IMR-90 (cell line): ENCODE measurements around the gene PSRC1. TPM values are rescaled to one million over a fixed set of nuclear protein-coding genes. Genes with fewer than 3 reads are reported as not detected.

Experiments used
- ATAC-seq: fragments of 200-7000 bp; cut with Tn5 transposase; 2 replicates; pipeline ENCODE4 v1.9.1; 2020; ENCODE audit warnings: low read depth, mild to moderate bottlenecking, moderate library complexity
- BruUV-seq: library from RNA; stranded (reverse); fragments of 400-500 nt; replicated peaks from 2 replicates; lab custom pipeline; 2021; lab: Mats Ljungman, UMichigan
- CTCF ChIA-PET: fragments of 300-600 bp; formaldehyde crosslinking; extraction: SDS; loops from one replicate; lab custom pipeline; 2021; ENCODE audit warnings: antibody characterized with exemption; lab: Yijun Ruan, JAX
- POLR2A ChIA-PET: fragments of 300-600 bp; sonication (Branson Sonifier 250); formaldehyde crosslinking; loops from one replicate; lab custom pipeline; 2022; ENCODE audit warnings: antibody characterized with exemption; ENCODE audit not compliant: unreplicated experiment; lab: Charles Lee
- DNase-seq: peaks from one replicate; pipeline ENCODE4 v3.0.0; 2013
- H2AFZ ChIP-seq: replicated peaks from 2 replicates; pipeline ENCODE3; 2013; ENCODE audit warnings: low read length, mild to moderate bottlenecking; ENCODE audit not compliant: poor library complexity
- H2AK5ac ChIP-seq: 2 replicates; pipeline ENCODE4 v1.6.1; 2013; ENCODE audit warnings: low read depth, low read length, inconsistent platforms
- H2AK9ac ChIP-seq: replicated peaks from 2 replicates; pipeline ENCODE3; 2013; ENCODE audit warnings: mild to moderate bottlenecking, low read depth, low read length, moderate library complexity; ENCODE audit not compliant: poor library complexity
- H2BK120ac ChIP-seq: 2 replicates; pipeline ENCODE4 v1.6.1; 2013; ENCODE audit warnings: low read depth, low read length, inconsistent platforms
- H2BK15ac ChIP-seq: 3 replicates; pipeline ENCODE4 v1.6.1; 2013; ENCODE audit warnings: low read depth, low read length, inconsistent platforms
- H2BK20ac ChIP-seq: 2 replicates; pipeline ENCODE4 v1.6.1; 2013; ENCODE audit warnings: low read depth, mild to moderate bottlenecking, inconsistent platforms, low read length, moderate library complexity
- H2BK5ac ChIP-seq: 2 replicates; pipeline ENCODE4 v1.6.1; 2013; ENCODE audit warnings: mild to moderate bottlenecking, low read depth, low read length, inconsistent platforms; ENCODE audit not compliant: poor library complexity, severe bottlenecking
- H3K14ac ChIP-seq: replicated peaks from 2 replicates; pipeline ENCODE4 v1.6.1; 2013; ENCODE audit warnings: low read depth, low read length, inconsistent platforms
- H3K18ac ChIP-seq: 2 replicates; pipeline ENCODE4 v1.6.1; 2013; ENCODE audit warnings: low read depth, low read length, control low read depth
- H3K23ac ChIP-seq: 2 replicates; pipeline ENCODE4 v1.6.1; 2013; ENCODE audit warnings: low read depth, low read length, inconsistent platforms
- H3K27ac ChIP-seq: 2 replicates; pipeline ENCODE4 v1.5.1; 2013; ENCODE audit warnings: mild to moderate bottlenecking, control low read depth, low read length; ENCODE audit not compliant: insufficient read depth
- H3K27me3 ChIP-seq: 2 replicates; pipeline ENCODE4 v1.6.1; 2013; ENCODE audit warnings: low read length; ENCODE audit not compliant: control insufficient read depth, insufficient read depth
- H3K36me3 ChIP-seq: 2 replicates; pipeline ENCODE4 v1.6.1; 2013; ENCODE audit warnings: low read length, mixed read lengths; ENCODE audit not compliant: control insufficient read depth, insufficient read depth
- H3K4ac ChIP-seq: 2 replicates; pipeline ENCODE4 v1.6.1; 2013; ENCODE audit warnings: low read depth, low read length, inconsistent platforms
- H3K4me1 ChIP-seq: 2 replicates; pipeline ENCODE4 v1.6.1; 2013; ENCODE audit warnings: low read length, mixed read lengths; ENCODE audit not compliant: control insufficient read depth, insufficient read depth
- H3K4me2 ChIP-seq: 2 replicates; pipeline ENCODE4 v1.6.1; 2013; ENCODE audit warnings: low read depth, mild to moderate bottlenecking, control low read depth, low read length, moderate library complexity
- H3K4me3 ChIP-seq: 2 replicates; pipeline ENCODE4 v1.5.1; 2013; ENCODE audit warnings: low read depth, mild to moderate bottlenecking, control low read depth, low read length, moderate library complexity; ENCODE audit not compliant: insufficient read depth
- H3K56ac ChIP-seq: 2 replicates; pipeline ENCODE4 v1.6.1; 2013; ENCODE audit warnings: low read length, inconsistent platforms; ENCODE audit not compliant: insufficient read depth; ENCODE audit errors: extremely low read depth
- H3K79me1 ChIP-seq, 2 experiments: 2 replicates each; pipeline ENCODE4 v1.6.1; 2013; ENCODE audit warnings: low read length in 2 of 2, inconsistent platforms in 1 of 2, low read depth in 1 of 2
- H3K9ac ChIP-seq: 2 replicates; pipeline ENCODE4 v1.6.1; 2013; ENCODE audit warnings: low read depth, low read length, control low read depth
- H3K9me1 ChIP-seq: 2 replicates; pipeline ENCODE4 v1.6.1; 2013; ENCODE audit warnings: low read length, inconsistent platforms; ENCODE audit not compliant: insufficient read depth
- H3K9me3 ChIP-seq: 2 replicates; pipeline ENCODE4 v1.6.1; 2013; ENCODE audit warnings: low read length; ENCODE audit not compliant: control insufficient read depth, insufficient read depth
- H4K20me1 ChIP-seq: 2 replicates; pipeline ENCODE4 v1.6.1; 2013; ENCODE audit warnings: low read length, inconsistent platforms; ENCODE audit not compliant: insufficient read depth
- H4K5ac ChIP-seq: 2 replicates; pipeline ENCODE4 v1.6.1; 2013; ENCODE audit warnings: mild to moderate bottlenecking, low read depth, low read length, control low read depth
- H4K8ac ChIP-seq, 2 experiments: 2 replicates each; pipeline ENCODE4 v1.6.1; 2013; ENCODE audit warnings: low read depth in 2 of 2, low read length in 2 of 2, control low read depth in 1 of 2, inconsistent platforms in 1 of 2
- H4K91ac ChIP-seq: 2 replicates; pipeline ENCODE4 v1.6.1; 2013; ENCODE audit warnings: low read depth, low read length, inconsistent platforms; ENCODE audit not compliant: insufficient read depth
- BHLHE40 ChIP-seq: fragments of 150-350 bp; IDR thresholded peaks from 2 replicates; pipeline ENCODE4 v1.6.1; 2016; ENCODE audit warnings: mild to moderate bottlenecking, low read depth, low read length
- CEBPB ChIP-seq: IDR thresholded peaks from 2 replicates; pipeline ENCODE4 v1.6.1; 2012; ENCODE audit warnings: low read depth, low read length, improper control_type of control experiment
- CHD1 ChIP-seq: IDR thresholded peaks from 2 replicates; pipeline ENCODE4 v1.6.1; 2012; ENCODE audit warnings: low read depth, low read length, improper control_type of control experiment
- CTCF ChIP-seq: conservative IDR thresholded peaks from 2 replicates; pipeline ENCODE4 v1.5.1; 2012; ENCODE audit warnings: mild to moderate bottlenecking, low read depth, low read length, improper control_type of control experiment
- FOS ChIP-seq: fragments of 150-350 bp; IDR thresholded peaks from 2 replicates; pipeline ENCODE4 v1.6.1; 2016; ENCODE audit warnings: low read depth, low read length
- MAFK ChIP-seq: IDR thresholded peaks from 2 replicates; pipeline ENCODE4 v1.6.1; 2012; ENCODE audit warnings: low read depth, low read length, improper control_type of control experiment
- MAZ ChIP-seq: IDR thresholded peaks from 2 replicates; pipeline ENCODE4 v1.6.1; 2012; ENCODE audit warnings: low read depth, mild to moderate bottlenecking, low read length, improper control_type of control experiment, moderate library complexity, borderline replicate concordance
- MXI1 ChIP-seq: IDR thresholded peaks from 2 replicates; pipeline ENCODE4 v1.6.1; 2012; ENCODE audit warnings: low read depth, mild to moderate bottlenecking, low read length, moderate library complexity, borderline replicate concordance
- POLR2A ChIP-seq: IDR thresholded peaks from 2 replicates; pipeline ENCODE4 v1.6.1; 2012; ENCODE audit warnings: mild to moderate bottlenecking, low read depth, low read length
- RAD21 ChIP-seq: IDR thresholded peaks from 2 replicates; pipeline ENCODE4 v1.6.1; 2012; ENCODE audit warnings: low read length, improper control_type of control experiment
- RCOR1 ChIP-seq: IDR thresholded peaks from 2 replicates; pipeline ENCODE4 v1.6.1; 2012; ENCODE audit warnings: mild to moderate bottlenecking, low read length, improper control_type of control experiment; ENCODE audit not compliant: insufficient replicate concordance
- SMC3 ChIP-seq: fragments of 150-350 bp; IDR thresholded peaks from 2 replicates; pipeline ENCODE4 v1.6.1; 2016; ENCODE audit warnings: low read depth, mild to moderate bottlenecking, antibody characterized with exemption, low read length, moderate library complexity
- USF2 ChIP-seq: fragments of 150-350 bp; IDR thresholded peaks from 2 replicates; pipeline ENCODE4 v1.6.1; 2017; ENCODE audit warnings: mild to moderate bottlenecking, antibody characterized with exemption, low read length, low read depth
- WGBS, 2 experiments: methylation state at CpG; one replicate each; pipeline versions ENCODE4 v1.1.5 to v1.1.7; 2013; ENCODE audit warnings: missing lambda C conversion rate in 2 of 2; ENCODE audit not compliant: insufficient read length in 1 of 2; ENCODE audit errors: extremely low coverage in 2 of 2; 5-methylcytosine and 5-hydroxymethylcytosine counted together
- dilution Hi-C: fragments of 300-500 bp; cut with HindIII; formaldehyde crosslinking; loops from one replicate; pipeline ENCODE4 v1.14.3; 2018; ENCODE audit warnings: low sequenced_read_pairs; ENCODE audit not compliant: unreplicated experiment
- in situ Hi-C: fragments of 300-500 bp; cut with MboI; formaldehyde crosslinking; loops from 3 replicates; pipeline ENCODE4 v1.14.3; 2019; ENCODE audit warnings: low sequenced_read_pairs, inconsistent platforms, mixed read lengths
- intact Hi-C: fragments of 100-400 bp; cut with micrococcal nuclease; formaldehyde crosslinking; loops from 2 replicates; pipeline ENCODE4 v1.10.0; 2022
- polyA plus RNA-seq, 3 experiments: library from polyadenylated mRNA; depleted of rRNA; stranded (reverse); fragments of >200 nt; gene quantifications; 2 replicates each; pipeline ENCODE4 v1.2.3, GENCODE V29; 2012; ENCODE audit warnings: low replicate concordance in 1 of 3
- total RNA-seq: library from RNA; depleted of rRNA; stranded (reverse); fragments of >200 nt; gene quantifications from 2 replicates; pipeline ENCODE4 v1.2.3, GENCODE V29; 2012

Gene PSRC1
- total and polyA plus RNA-seq, 2 of the 4 experiments (the other 2 are of a cell fraction): 34.6 to 40.3 TPM

- POLR2A ChIA-PET: no interaction called here
Measured at GRCh38 chr1:109239409-109240068, 43.4 kb downstream of the PSRC1 start.

More at GRCh38 chr1:109239409-109240068, 43.4 kb downstream of the PSRC1 start:
- Histone ChIP-seq H4K91ac (no peak overlapping the region), H3K27ac (no peak overlapping the region), H2BK15ac (no peak overlapping the region), H3K9me1 (peaks cover 14% of the 10 kb centered on the region), H3K4me2 (no peak overlapping the region), H2AFZ (peak overlapping the region; percentile 45), H2BK20ac (no peak overlapping the region), H3K4me3 (no peak overlapping the region), H3K4me1 (peaks cover 11% of the 10 kb centered on the region), H3K56ac (no peak overlapping the region), H4K20me1 (peaks cover 30% of the 10 kb centered on the region), H3K18ac (no peak overlapping the region), H2BK120ac (no peak overlapping the region), H4K8ac (peak overlapping the region in 1 of 2 experiments; percentile 79; a peak in 2 of 4 replicates), H3K14ac (peak overlapping the region; percentile 72; the same call in 1 of the 2 replicates), H2BK5ac (no peak overlapping the region), H3K9me3 (no peaks in the 10 kb centered on the region), H3K23ac (peak overlapping the region; percentile 51), H4K5ac (no peak overlapping the region), H2AK9ac (peak overlapping the region; percentile 86), H3K79me1 (peaks cover 0 to 33% of the 10 kb centered on the region in 2 experiments; a peak in 2 of 4 replicates), H3K36me3 (peaks cover 39% of the 10 kb centered on the region), H2AK5ac (peak overlapping the region; percentile 75; the same call in 1 of the 2 replicates), H3K9ac (no peak overlapping the region), H3K27me3 (no peaks in the 10 kb centered on the region), H3K4ac (peak overlapping the region; percentile 58; the same call in 1 of the 2 replicates)
- no CpG with 5 or more reads among the region's 6 CpGs for WGBS, 2 experiments
- dilution Hi-C loops (no loop called here), intact Hi-C loops (loop anchor here (1.0 kb wide), 1 partner anchor 10 kb away; the partner anchor contains the start of gene CELSR2), in situ Hi-C loops (no loop called here)
- ATAC-seq: peak; percentile 40
- CTCF ChIA-PET: no interaction called here
- DNase-seq: peak; percentile 46
- peak; percentile 45 for TF ChIP-seq SMC3
- TF ChIP-seq CEBPB: no peak
- no peak for TF ChIP-seq POLR2A
- TF ChIP-seq BHLHE40: no peak
- peak; percentile 51 for TF ChIP-seq CTCF
- no peak for TF ChIP-seq FOS
- TF ChIP-seq RCOR1: no peak
- TF ChIP-seq MAZ: no peak
- TF ChIP-seq CHD1: no peak
- TF ChIP-seq RAD21: peak; percentile 37
- TF ChIP-seq MXI1: no peak
- TF ChIP-seq USF2: no peak
- TF ChIP-seq MAFK: no peak
- no TSS peak for BruUV-seq
